ENCODE data around the gene TMEM238L.

DNA sequence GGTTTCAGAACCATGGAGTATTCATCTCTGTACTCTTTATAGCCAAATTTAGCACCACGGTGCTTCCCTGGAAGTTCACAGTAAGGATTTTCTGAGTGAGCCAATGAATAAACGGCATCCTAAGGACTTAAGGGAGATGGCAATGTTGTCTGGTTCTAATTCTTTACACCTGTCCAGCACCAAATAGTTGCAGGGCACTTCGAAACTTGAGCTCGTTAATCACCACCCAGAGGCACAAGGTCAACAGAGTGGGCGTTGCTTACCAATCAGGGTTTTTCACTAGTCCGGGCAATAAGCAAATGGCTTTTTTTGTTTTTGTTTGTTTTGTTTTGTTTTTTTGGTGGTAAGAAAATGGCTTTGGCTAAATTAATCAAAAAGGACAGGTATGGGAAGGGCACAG is 45.8 kb downstream of the TMEM238L start:
- no peak for TF ChIP-seq POLR2A (IDR thresholded peaks at IDR 0.05)
- TF ChIP-seq, protein P1, sequence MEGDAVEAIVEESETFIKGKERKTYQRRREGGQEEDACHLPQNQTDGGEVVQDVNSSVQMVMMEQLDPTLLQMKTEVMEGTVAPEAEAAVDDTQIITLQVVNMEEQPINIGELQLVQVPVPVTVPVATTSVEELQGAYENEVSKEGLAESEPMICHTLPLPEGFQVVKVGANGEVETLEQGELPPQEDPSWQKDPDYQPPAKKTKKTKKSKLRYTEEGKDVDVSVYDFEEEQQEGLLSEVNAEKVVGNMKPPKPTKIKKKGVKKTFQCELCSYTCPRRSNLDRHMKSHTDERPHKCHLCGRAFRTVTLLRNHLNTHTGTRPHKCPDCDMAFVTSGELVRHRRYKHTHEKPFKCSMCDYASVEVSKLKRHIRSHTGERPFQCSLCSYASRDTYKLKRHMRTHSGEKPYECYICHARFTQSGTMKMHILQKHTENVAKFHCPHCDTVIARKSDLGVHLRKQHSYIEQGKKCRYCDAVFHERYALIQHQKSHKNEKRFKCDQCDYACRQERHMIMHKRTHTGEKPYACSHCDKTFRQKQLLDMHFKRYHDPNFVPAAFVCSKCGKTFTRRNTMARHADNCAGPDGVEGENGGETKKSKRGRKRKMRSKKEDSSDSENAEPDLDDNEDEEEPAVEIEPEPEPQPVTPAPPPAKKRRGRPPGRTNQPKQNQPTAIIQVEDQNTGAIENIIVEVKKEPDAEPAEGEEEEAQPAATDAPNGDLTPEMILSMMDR (IDR thresholded peaks at IDR 0.05): no peak
- TF ChIP-seq POLR2AphosphoS5 (IDR thresholded peaks at IDR 0.05; ENCODE audit: insufficient read depth in 1 of 2, low read depth in 1 of 2): no peak

All from vagina (tissue), 2 donors.